Endodermal cell (in vitro differentiated cells): ENCODE results near the gene NAB1. TPM values are rescaled to one million over a fixed set of nuclear protein-coding genes. Genes with fewer than 3 reads are reported as not detected.

Experiments used
- DNase-seq: peaks from one replicate; pipeline ENCODE4 v3.0.0-alpha.2; 2017
- H3K27ac ChIP-seq: 2 replicates; pipeline ENCODE4 v1.5.1; 2013; ENCODE audit warnings: mild to moderate bottlenecking, low read depth, low read length, moderate library complexity
- H3K27me3 ChIP-seq: 2 replicates; pipeline ENCODE4 v1.6.1; 2013; ENCODE audit warnings: mild to moderate bottlenecking, low read length, moderate library complexity; ENCODE audit not compliant: insufficient read depth, control insufficient read depth, poor library complexity, severe bottlenecking
- H3K36me3 ChIP-seq: 2 replicates; pipeline ENCODE4 v1.7.0; 2013; ENCODE audit warnings: mild to moderate bottlenecking, low read length, moderate library complexity; ENCODE audit not compliant: control insufficient read depth, insufficient read depth
- H3K4me1 ChIP-seq: one replicate; pipeline ENCODE4 v1.7.0; 2013; ENCODE audit warnings: low read length; ENCODE audit not compliant: control insufficient read depth, insufficient read depth
- H3K4me3 ChIP-seq: 2 replicates; pipeline ENCODE4 v1.5.1; 2013; ENCODE audit warnings: mild to moderate bottlenecking, low read length, moderate library complexity
- H3K9ac ChIP-seq: 2 replicates; pipeline ENCODE4 v1.6.1; 2013; ENCODE audit warnings: mild to moderate bottlenecking, low read length, moderate library complexity; ENCODE audit not compliant: poor library complexity, severe bottlenecking; ENCODE audit errors: extremely low read depth
- H3K9me3 ChIP-seq: 2 replicates; pipeline ENCODE4 v1.6.1; 2013; ENCODE audit warnings: mild to moderate bottlenecking, low read length, moderate library complexity; ENCODE audit not compliant: control insufficient read depth
- H3K27ac Mint-ChIP-seq: 2 replicates; pipeline ENCODE4 v1.8.0; 2020; ENCODE audit warnings: mixed read lengths
- H3K27me3 Mint-ChIP-seq: 2 replicates; pipeline ENCODE4 v1.8.0; 2021; ENCODE audit warnings: mild to moderate bottlenecking, mixed read lengths; ENCODE audit not compliant: insufficient read depth
- H3K36me3 Mint-ChIP-seq: 2 replicates; pipeline ENCODE4 v1.8.0; 2020; ENCODE audit warnings: low read depth, mixed read lengths
- H3K4me1 Mint-ChIP-seq: 2 replicates; pipeline ENCODE4 v1.8.0; 2020; ENCODE audit warnings: mixed read lengths
- H3K4me3 Mint-ChIP-seq: 2 replicates; pipeline ENCODE4 v1.8.0; 2020; ENCODE audit warnings: mild to moderate bottlenecking, moderate library complexity, mixed read lengths
- H3K9me3 Mint-ChIP-seq: 2 replicates; pipeline ENCODE4 v1.8.0; 2020; ENCODE audit warnings: mild to moderate bottlenecking, mixed read lengths
- CTCF ChIP-seq: fragments of 200-600 bp; sonication (generic); conservative IDR thresholded peaks from 2 replicates; pipeline ENCODE4 v1.5.0; 2021; ENCODE audit warnings: antibody characterized with exemption, mild to moderate bottlenecking
- WGBS, 2 experiments: methylation state at CpG; one replicate each; pipeline versions ENCODE4 v1.1.5 to v1.1.7; 2013; ENCODE audit warnings: missing lambda C conversion rate in 2 of 2, mixed read lengths in 1 of 2; ENCODE audit not compliant: insufficient coverage in 1 of 2, insufficient read length in 1 of 2; 5-methylcytosine and 5-hydroxymethylcytosine counted together
- long read RNA-seq, 4 experiments: library from polyadenylated mRNA in 2 of 4; library from RNA in 1 of 4; library from capped mRNA in 1 of 4; stranded (forward) in 3 of 4; unstranded in 1 of 4; transcript quantifications; one replicate each; pipeline ENCODE4 v2.0.0, GENCODE V29; 2020 to 2021; ENCODE audit warnings: inconsistent platforms in 1 of 4
- polyA plus RNA-seq, 2 experiments: library from polyadenylated mRNA; stranded (reverse); fragments of 50-300 nt; gene quantifications; one replicate each; pipeline ENCODE4 v1.2.3, GENCODE V29; 2013
- total RNA-seq, 2 donors: library from RNA; stranded (reverse); fragmentation: NEBNext Ultra II Directional in 1 of 2; extraction: Animal tissue kit (Norgen Biotek cat#: 25700) in 1 of 2; gene quantifications; 2 replicates in 1 of 2; 3 replicates in 1 of 2; pipeline ENCODE4 v1.2.1, GENCODE V29; 2021

Gene NAB1
- total RNA-seq = 10 to 100 TPM; 21.7 to 36.1 TPM
- polyA plus RNA-seq (2013, experiment 1 of 2) = 41.1 TPM
- polyA plus RNA-seq (2013, experiment 2 of 2) = 42.3 TPM
- long read RNA-seq, experiment 1, partial matches to known transcripts = 1 of 4 reads
- long read RNA-seq, experiment 1, other reads (novel, unspliced or antisense) = 2 of 4 reads
- long read RNA-seq, experiment 2, partial matches to known transcripts = 4 of 15 reads
- long read RNA-seq, experiment 2, other reads (novel, unspliced or antisense) = 7 of 15 reads
- long read RNA-seq, experiment 3, partial matches to known transcripts = 2 of 12 reads
- long read RNA-seq, experiment 3, other reads (novel, unspliced or antisense) = 4 of 12 reads
- long read RNA-seq, experiment 4, partial matches to known transcripts = 1 of 1 reads
- long read RNA-seq, experiment 4, other reads (novel, unspliced or antisense) = 0 of 1 reads

- H3K36me3 ChIP-seq = no peaks in the 10 kb centered on the region
- peak within 1 kb of the TSS; percentile 90 for H3K4me3 ChIP-seq
- H3K27ac ChIP-seq = peak within 1 kb of the TSS; percentile 64
- H3K4me1 ChIP-seq = no peaks in the 10 kb centered on the region
- WGBS, 2 experiments = 0% methylated on average over 4 to 82 of the region's 95 CpGs
- Mint-ChIP-seq H3K27me3 (peaks cover 29% of the 10 kb centered on the region), H3K9me3 (no peaks in the 10 kb centered on the region), H3K36me3 (no peaks in the 10 kb centered on the region), H3K4me1 (peaks cover 9% of the 10 kb centered on the region), H3K27ac (peak within 1 kb of the TSS; percentile 28), H3K4me3 (peak within 1 kb of the TSS; percentile 75)
- TF ChIP-seq CTCF = no peak
- peak within 1 kb of the TSS; percentile 58 for H3K9ac ChIP-seq
- peak; percentile 81 for DNase-seq
- H3K27me3 ChIP-seq = no peaks in the 10 kb centered on the region
- no peaks in the 10 kb centered on the region for H3K9me3 ChIP-seq
These were observed at the start of gene NAB1 for GRCh38 chr2:190649035-190649797. Gene NAB1, plus strand, starts transcription at chr2:190649083. Its CDS starts 10,094 bp downstream, at chr2:190659177.

DNA sequence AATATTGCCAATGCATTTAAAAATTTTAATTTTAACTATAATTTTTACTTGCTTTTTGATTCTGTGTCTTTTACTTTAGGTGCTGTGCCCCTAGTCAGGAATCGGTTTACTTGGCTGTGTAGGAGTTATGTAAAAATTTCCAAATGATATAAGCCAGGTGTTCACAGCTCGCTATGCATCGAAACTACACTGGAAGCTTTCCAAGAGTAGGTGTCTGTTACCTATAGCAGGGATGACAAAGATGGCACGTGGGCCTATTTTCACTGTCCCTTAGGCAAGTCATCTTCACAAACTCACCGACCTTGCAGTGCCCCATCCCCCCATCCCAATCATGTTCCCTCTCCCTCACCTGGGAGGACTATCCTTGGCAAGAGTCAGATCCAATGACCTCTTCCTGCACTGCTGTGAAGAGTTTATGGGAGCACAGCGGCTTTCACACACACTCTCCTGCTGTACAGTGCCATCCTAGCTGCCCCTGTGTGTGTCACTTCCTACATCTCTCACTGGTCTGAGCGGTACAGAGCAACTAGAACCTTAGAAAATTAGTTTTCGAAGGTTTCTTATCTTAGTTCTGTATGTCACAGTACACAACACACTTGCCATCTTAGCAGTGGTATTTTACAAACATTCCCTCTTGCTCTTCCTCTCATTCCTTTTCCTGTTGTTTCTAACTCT, 49.2 kb upstream of the NAB1 start:
- Histone ChIP-seq H3K9ac (no peak overlapping the region), H3K4me3 (no peak overlapping the region), H3K36me3 (no peaks in the 10 kb centered on the region), H3K27ac (no peak overlapping the region), H3K4me1 (no peaks in the 10 kb centered on the region), H3K9me3 (no peaks in the 10 kb centered on the region), H3K27me3 (no peaks in the 10 kb centered on the region)
- no peak for TF ChIP-seq CTCF
- Mint-ChIP-seq H3K27ac (no peak overlapping the region), H3K27me3 (no peaks in the 10 kb centered on the region), H3K4me3 (no peak overlapping the region), H3K9me3 (peaks cover 3% of the 10 kb centered on the region), H3K36me3 (no peaks in the 10 kb centered on the region), H3K4me1 (peaks cover 3% of the 10 kb centered on the region)
- no peak for DNase-seq
- WGBS, 2 experiments = 90 to 98% methylated on average over 5 to 8 of the region's 8 CpGs

DNA sequence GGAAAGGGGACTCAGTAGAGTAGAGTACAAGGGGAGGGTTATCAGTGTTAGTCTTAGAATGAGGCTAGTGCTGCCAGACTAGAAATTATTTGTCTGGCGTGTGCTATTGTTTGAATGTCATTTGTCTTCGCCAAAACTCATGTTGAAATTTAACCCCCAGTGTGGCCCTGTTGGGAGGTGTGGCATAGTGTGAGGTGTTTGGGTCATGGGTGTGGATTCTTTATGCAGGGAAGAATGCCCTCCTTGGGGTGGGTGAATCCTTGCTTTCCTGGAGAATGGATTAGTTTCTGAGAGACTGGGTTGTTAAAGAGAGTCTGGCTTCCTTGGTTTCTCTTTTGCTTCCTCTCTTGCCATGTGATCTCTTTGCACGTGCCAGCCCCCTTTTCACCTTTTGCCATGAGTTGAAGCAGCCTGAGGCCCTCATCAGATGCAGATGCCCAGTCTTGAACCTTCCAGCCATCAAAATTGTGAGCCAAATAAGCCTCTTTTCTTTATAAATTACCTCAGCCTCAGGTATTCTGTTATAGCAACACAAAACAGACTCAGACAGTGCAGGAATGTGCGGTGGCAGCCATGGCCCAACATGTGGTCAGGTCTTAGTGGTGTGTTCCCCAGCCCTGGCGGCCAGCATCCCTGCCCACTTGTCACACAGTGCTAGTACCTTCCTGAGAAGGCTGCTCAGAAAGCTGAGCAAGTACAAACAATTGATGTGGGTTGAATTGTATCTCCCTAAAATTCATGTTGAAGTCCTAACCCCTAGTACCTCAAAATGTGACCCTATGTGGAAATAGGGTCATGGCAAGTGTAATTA, 48.4 kb upstream of the NAB1 start:
- no peak for DNase-seq
- Mint-ChIP-seq H3K4me3 (no peak overlapping the region), H3K9me3 (peaks cover 3% of the 10 kb centered on the region), H3K4me1 (peaks cover 3% of the 10 kb centered on the region), H3K27ac (no peak overlapping the region), H3K36me3 (no peaks in the 10 kb centered on the region), H3K27me3 (no peaks in the 10 kb centered on the region)
- Histone ChIP-seq H3K4me3 (no peak overlapping the region), H3K27me3 (no peaks in the 10 kb centered on the region), H3K9ac (no peak overlapping the region), H3K4me1 (no peaks in the 10 kb centered on the region), H3K36me3 (no peaks in the 10 kb centered on the region), H3K9me3 (no peaks in the 10 kb centered on the region), H3K27ac (no peak overlapping the region)
- no peak for TF ChIP-seq CTCF
- WGBS, 2 experiments = 86 to 91% methylated on average over 3 to 5 of the region's 5 CpGs
